Naive thymus-derived CD4-positive, alpha-beta T cell (primary cell): ENCODE measurements around the gene PEX7. TPM values are rescaled to one million over a fixed set of nuclear protein-coding genes. Genes with fewer than 3 reads are reported as not detected.
A peak's percentile ranks its signal among the peaks of the same experiment; 100 is the strongest.

Experiments
- ATAC-seq: fragments of 150-1000 bp; cut with Tn5 transposase; 2 replicates; pipeline ENCODE4 v1.10.0; 2021; ENCODE audit warnings: mild to moderate bottlenecking, moderate library complexity
- CTCF ChIA-PET: fragments of 350-600 bp; sonication (Branson Sonifier 250); formaldehyde crosslinking; loops from one replicate; lab custom pipeline; 2021; ENCODE audit warnings: antibody characterized with exemption; lab: Charles Lee
- POLR2A ChIA-PET: fragments of 350-600 bp; sonication (Branson Sonifier 250); formaldehyde crosslinking; loops from one replicate; lab custom pipeline; 2021; ENCODE audit warnings: antibody characterized with exemption, inconsistent platforms; lab: Charles Lee
- DNase-seq, 9 donors: peaks; one replicate each; pipeline versions ENCODE4 v3.0.0 to v3.0.0-alpha.2; 2020 to 2022; ENCODE audit warnings: mixed read lengths in 1 of 9
- H3K27ac ChIP-seq: one replicate; pipeline ENCODE4 v1.7.0; 2013; ENCODE audit warnings: mild to moderate bottlenecking, low read depth, low read length, moderate library complexity
- H3K27me3 ChIP-seq, 2 donors: one replicate each; pipeline ENCODE4 v1.7.0; 2013; ENCODE audit warnings: low read length in 2 of 2, mild to moderate bottlenecking in 2 of 2, moderate library complexity in 2 of 2; ENCODE audit not compliant: control insufficient read depth in 2 of 2, insufficient read depth in 2 of 2
- H3K36me3 ChIP-seq, 3 experiments: 1 replicate in 2 of 3; 2 replicates in 1 of 3; pipeline ENCODE4 v1.7.0; 2013; ENCODE audit warnings: low read length in 3 of 3, mild to moderate bottlenecking in 3 of 3, moderate library complexity in 1 of 3; ENCODE audit not compliant: insufficient read depth in 3 of 3, control insufficient read depth in 2 of 3
- H3K4me1 ChIP-seq, 2 donors: one replicate each; pipeline ENCODE4 v1.7.0; 2013; ENCODE audit warnings: low read length in 2 of 2, mild to moderate bottlenecking in 2 of 2, moderate library complexity in 1 of 2; ENCODE audit not compliant: control insufficient read depth in 2 of 2, insufficient read depth in 2 of 2
- H3K4me3 ChIP-seq: 2 replicates; pipeline ENCODE4 v1.7.0; 2013; ENCODE audit warnings: mild to moderate bottlenecking, low read length
- H3K9me3 ChIP-seq, 3 experiments: 1 replicate in 2 of 3; 2 replicates in 1 of 3; pipeline ENCODE4 v1.7.0; 2013; ENCODE audit warnings: low read length in 3 of 3; ENCODE audit not compliant: control insufficient read depth in 2 of 3
- H3K27ac Mint-ChIP-seq, 9 donors: one replicate each; pipeline ENCODE4 v1.8.0; 2020 to 2022; ENCODE audit warnings: mixed read lengths in 9 of 9, mild to moderate bottlenecking in 8 of 9, moderate library complexity in 5 of 9, inconsistent platforms in 2 of 9
- H3K27me3 Mint-ChIP-seq, 5 donors: one replicate each; pipeline ENCODE4 v1.8.0; 2021 to 2022; ENCODE audit warnings: mixed read lengths in 5 of 5, mild to moderate bottlenecking in 1 of 5
- H3K36me3 Mint-ChIP-seq, 5 donors: one replicate each; pipeline ENCODE4 v1.8.0; 2020 to 2022; ENCODE audit warnings: mixed read lengths in 5 of 5, mild to moderate bottlenecking in 3 of 5, inconsistent platforms in 1 of 5
- H3K4me1 Mint-ChIP-seq, 7 donors: one replicate each; pipeline ENCODE4 v1.8.0; 2020 to 2022; ENCODE audit warnings: mixed read lengths in 7 of 7, mild to moderate bottlenecking in 3 of 7, inconsistent platforms in 1 of 7
- H3K4me3 Mint-ChIP-seq, 10 donors: one replicate each; pipeline ENCODE4 v1.8.0; 2020 to 2022; ENCODE audit warnings: mild to moderate bottlenecking in 10 of 10, mixed read lengths in 10 of 10, moderate library complexity in 6 of 10, inconsistent platforms in 2 of 10
- H3K9me3 Mint-ChIP-seq, 11 donors: one replicate each; pipeline ENCODE4 v1.8.0; 2020 to 2022; ENCODE audit warnings: mixed read lengths in 11 of 11, mild to moderate bottlenecking in 4 of 11, inconsistent platforms in 1 of 11, moderate library complexity in 1 of 11
- intact Hi-C, 2 donors: fragments of 100-400 bp; cut with micrococcal nuclease; formaldehyde crosslinking; loops; one replicate each; pipeline ENCODE4 v1.15.1; 2023
- polyA plus RNA-seq, 2 donors: library from polyadenylated mRNA; unstranded; fragments of 300-500 nt; fragmentation: Illumina TruSeq; gene quantifications; one replicate each; pipeline ENCODE4 v1.2.3, GENCODE V29; 2021
- total RNA-seq, 6 experiments: library from RNA in 5 of 6; stranded (reverse) in 5 of 6; gene quantifications; 1 replicate in 5 of 6; 2 replicates in 1 of 6; pipeline ENCODE4 v1.2.3 and lab custom pipeline; 2021 to 2026

PEX7 gene
- total and polyA plus RNA-seq, 7 experiments from 2014 or later, result 4.0 to 6.6 (median 5.6) TPM

GRCh38 chr6:136862662-136863061, 40.3 kb downstream of the PEX7 start:
- no peaks in the 10 kb centered on the region for H3K9me3 ChIP-seq
- H3K4me3 ChIP-seq, result no peak overlapping the region
- no peaks in the 10 kb centered on the region for H3K4me1 ChIP-seq
- no peak overlapping the region for H3K27ac ChIP-seq
- peaks cover 0 to 1% (median 0%) of the 10 kb centered on the region in 11 donors for H3K9me3 Mint-ChIP-seq
- intact Hi-C loops, result no loop called here
- ChIA-PET POLR2A (no interaction called here), CTCF (no interaction called here)
- H3K4me3 Mint-ChIP-seq, result no peak overlapping the region
- no peaks in the 10 kb centered on the region for H3K27me3 Mint-ChIP-seq
- ATAC-seq (no peak), DNase-seq (no peak)
- peaks cover 0 to 4% (median 0%) of the 10 kb centered on the region in 3 experiments for H3K36me3 ChIP-seq
- peaks cover 0 to 42% (median 23%) of the 10 kb centered on the region in 5 donors for H3K36me3 Mint-ChIP-seq
- no peak overlapping the region for H3K27ac Mint-ChIP-seq
- H3K4me1 Mint-ChIP-seq, result peaks cover 0 to 4% (median 0%) of the 10 kb centered on the region in 7 donors
- H3K27me3 ChIP-seq, result no peaks in the 10 kb centered on the region

- ChIA-PET CTCF (no interaction called here), POLR2A (no interaction called here)
- intact Hi-C loops, result no loop called here
- H3K36me3 ChIP-seq, result no peaks in the 10 kb centered on the region
- no peaks in the 10 kb centered on the region for H3K9me3 ChIP-seq
- DNase-seq (no peak), ATAC-seq (no peak)
- Mint-ChIP-seq H3K9me3 (peaks cover 0 to 1% (median 0%) of the 10 kb centered on the region in 11 donors), H3K27ac (no peak overlapping the region), H3K27me3 (no peaks in the 10 kb centered on the region), H3K4me3 (no peak overlapping the region), H3K36me3 (peaks cover 0 to 36% (median 22%) of the 10 kb centered on the region in 5 donors), H3K4me1 (peaks cover 0 to 2% (median 0%) of the 10 kb centered on the region in 7 donors)
- H3K27ac ChIP-seq, result no peak overlapping the region
- H3K4me1 ChIP-seq, result no peaks in the 10 kb centered on the region
- H3K4me3 ChIP-seq, result no peak overlapping the region
- H3K27me3 ChIP-seq, result no peaks in the 10 kb centered on the region
These were observed 41.4 kb downstream of the PEX7 start for GRCh38 chr6:136863752-136864151.

- H3K36me3 ChIP-seq, result no peaks in the 10 kb centered on the region
- ATAC-seq (no peak), DNase-seq (no peak)
- no peak overlapping the region for H3K27ac ChIP-seq
- Mint-ChIP-seq H3K27ac (no peak overlapping the region), H3K9me3 (peaks cover 0 to 1% (median 0%) of the 10 kb centered on the region in 11 donors), H3K4me3 (no peak overlapping the region), H3K4me1 (no peaks in the 10 kb centered on the region), H3K36me3 (peaks cover 0 to 34% (median 22%) of the 10 kb centered on the region in 5 donors), H3K27me3 (no peaks in the 10 kb centered on the region)
- intact Hi-C loops, result no loop called here
- no peaks in the 10 kb centered on the region for H3K4me1 ChIP-seq
- H3K4me3 ChIP-seq, result no peak overlapping the region
- no peaks in the 10 kb centered on the region for H3K27me3 ChIP-seq
- H3K9me3 ChIP-seq, result no peaks in the 10 kb centered on the region
- ChIA-PET CTCF (interaction anchor here (0.7 kb wide), 1 partner anchor 56 kb away, joined by 3 read pairs; no protein-coding TSS in a partner anchor), POLR2A (no interaction called here)
These were observed 42.3 kb downstream of the PEX7 start for GRCh38 chr6:136864676-136865075.

- H3K9me3 Mint-ChIP-seq, result peaks cover 0 to 4% (median 0%) of the 10 kb centered on the region in 11 donors
- no peak overlapping the region for H3K4me3 Mint-ChIP-seq
- ATAC-seq (no peak), DNase-seq (no peak)
- Histone ChIP-seq H3K27me3 (no peaks in the 10 kb centered on the region), H3K4me3 (no peak overlapping the region), H3K9me3 (no peaks in the 10 kb centered on the region), H3K4me1 (no peaks in the 10 kb centered on the region), H3K36me3 (peaks cover 0 to 6% (median 0%) of the 10 kb centered on the region in 3 experiments), H3K27ac (no peak overlapping the region)
- H3K36me3 Mint-ChIP-seq, result peaks cover 0 to 44% (median 25%) of the 10 kb centered on the region in 5 donors
- ChIA-PET CTCF (no interaction called here), POLR2A (interaction anchor here (0.6 kb wide), 1 partner anchor 490 kb away, joined by 4 read pairs; no protein-coding TSS in a partner anchor)
- no peaks in the 10 kb centered on the region for H3K27me3 Mint-ChIP-seq
- H3K27ac Mint-ChIP-seq, result peak overlapping the region in 2 of 9 donors; percentile 15 to 26
- intact Hi-C loops, result no loop called here
- H3K4me1 Mint-ChIP-seq, result no peaks in the 10 kb centered on the region
These were observed 44.6 kb downstream of the PEX7 start for GRCh38 chr6:136866872-136867416.

GRCh38 chr6:136869451-136869850, 47.1 kb downstream of the PEX7 start:
- H3K9me3 Mint-ChIP-seq, result peaks cover 0 to 28% (median 11%) of the 10 kb centered on the region in 11 donors
- no peak overlapping the region for H3K27ac Mint-ChIP-seq
- no peak overlapping the region for H3K4me3 ChIP-seq
- ATAC-seq (no peak), DNase-seq (no peak)
- H3K4me3 Mint-ChIP-seq, result no peak overlapping the region
- CTCF ChIA-PET, result interaction anchor here (0.7 kb wide), 1 partner anchor 36 kb away, joined by 3 read pairs; no protein-coding TSS in a partner anchor
- H3K4me1 Mint-ChIP-seq, result no peaks in the 10 kb centered on the region
- H3K36me3 ChIP-seq, result peaks cover 0 to 26% (median 5%) of the 10 kb centered on the region in 3 experiments
- H3K27ac ChIP-seq, result no peak overlapping the region
- H3K27me3 ChIP-seq, result no peaks in the 10 kb centered on the region
- H3K4me1 ChIP-seq, result no peaks in the 10 kb centered on the region
- POLR2A ChIA-PET, result interaction anchor here (0.6 kb wide), 1 partner anchor 17 kb away, joined by 3 read pairs; no protein-coding TSS in a partner anchor
- no peaks in the 10 kb centered on the region for H3K27me3 Mint-ChIP-seq
- intact Hi-C loops, result no loop called here
- H3K9me3 ChIP-seq, result peaks cover 9 to 16% (median 14%) of the 10 kb centered on the region in 3 experiments
- peaks cover 4 to 62% (median 42%) of the 10 kb centered on the region in 5 donors for H3K36me3 Mint-ChIP-seq

GRCh38 chr6:136873748-136874147, 51.4 kb downstream of the PEX7 start:
- Histone ChIP-seq H3K9me3 (peaks cover 9 to 17% (median 14%) of the 10 kb centered on the region in 3 experiments), H3K27me3 (no peaks in the 10 kb centered on the region), H3K36me3 (peaks cover 0 to 26% (median 5%) of the 10 kb centered on the region in 3 experiments), H3K27ac (no peak overlapping the region), H3K4me3 (no peak overlapping the region), H3K4me1 (no peaks in the 10 kb centered on the region)
- POLR2A ChIA-PET, result no interaction called here
- Mint-ChIP-seq H3K4me3 (no peak overlapping the region), H3K27ac (no peak overlapping the region), H3K27me3 (no peaks in the 10 kb centered on the region), H3K4me1 (peaks cover 0 to 16% (median 6%) of the 10 kb centered on the region in 7 donors), H3K36me3 (peaks cover 20 to 73% (median 59%) of the 10 kb centered on the region in 5 donors), H3K9me3 (peaks cover 0 to 51% (median 21%) of the 10 kb centered on the region in 11 donors)
- intact Hi-C loops, result no loop called here
- ATAC-seq (no peak), DNase-seq (peak in 1 of 9 donors; percentile 3)
- CTCF ChIA-PET, result no interaction called here
